D721Med (cell line): ENCODE measurements around the gene DDN.

Source experiments
- DNase-seq: peaks from one replicate; pipeline ENCODE4 v3.0.0; 2011; ENCODE audit warnings: low spot score; ENCODE audit not compliant: insufficient read length
- FAIRE-seq: peaks from 2 replicates; lab custom pipeline; 2011; peaks lifted over from hg19 to GRCh38; lab: Jason Lieb, UNC
- CTCF ChIP-seq: IDR thresholded peaks from 2 replicates; pipeline ENCODE4 v1.5.1; 2012; ENCODE audit warnings: mild to moderate bottlenecking, control low read depth; ENCODE audit not compliant: insufficient read depth; ENCODE audit errors: missing control alignments

DDN gene

GRCh38 chr12:49025463-49025862 is 26.3 kb upstream of the DDN start:
- no peak for TF ChIP-seq CTCF
- DNase-seq = no peak
- FAIRE-seq = no peak

DNA sequence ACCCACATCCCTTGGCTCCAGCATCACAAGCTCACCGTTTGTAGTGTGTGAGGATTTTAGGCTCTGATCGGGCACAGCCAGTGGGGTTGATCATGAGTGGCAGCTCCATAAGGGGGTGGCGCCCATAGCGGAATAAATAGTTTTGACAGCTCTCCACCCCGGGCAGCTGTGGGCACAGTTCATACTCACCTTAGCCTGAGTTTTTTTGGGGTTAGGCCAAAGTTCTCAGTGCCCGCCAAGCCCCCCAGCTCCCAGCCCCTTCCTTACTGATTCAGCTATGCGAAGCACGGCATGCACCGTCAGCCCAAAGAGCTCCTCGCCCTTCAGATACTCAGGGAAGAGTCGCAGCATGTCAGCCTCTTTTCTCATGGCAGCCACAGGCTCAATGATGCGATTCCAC is 25.4 kb upstream of the DDN start:
- DNase-seq (no peak), FAIRE-seq (no peak)
- no peak for TF ChIP-seq CTCF

- FAIRE-seq (no peak), DNase-seq (no peak)
- no peak for TF ChIP-seq CTCF
These were observed 24.6 kb upstream of the DDN start for GRCh38 chr12:49023812-49024211.

DNA sequence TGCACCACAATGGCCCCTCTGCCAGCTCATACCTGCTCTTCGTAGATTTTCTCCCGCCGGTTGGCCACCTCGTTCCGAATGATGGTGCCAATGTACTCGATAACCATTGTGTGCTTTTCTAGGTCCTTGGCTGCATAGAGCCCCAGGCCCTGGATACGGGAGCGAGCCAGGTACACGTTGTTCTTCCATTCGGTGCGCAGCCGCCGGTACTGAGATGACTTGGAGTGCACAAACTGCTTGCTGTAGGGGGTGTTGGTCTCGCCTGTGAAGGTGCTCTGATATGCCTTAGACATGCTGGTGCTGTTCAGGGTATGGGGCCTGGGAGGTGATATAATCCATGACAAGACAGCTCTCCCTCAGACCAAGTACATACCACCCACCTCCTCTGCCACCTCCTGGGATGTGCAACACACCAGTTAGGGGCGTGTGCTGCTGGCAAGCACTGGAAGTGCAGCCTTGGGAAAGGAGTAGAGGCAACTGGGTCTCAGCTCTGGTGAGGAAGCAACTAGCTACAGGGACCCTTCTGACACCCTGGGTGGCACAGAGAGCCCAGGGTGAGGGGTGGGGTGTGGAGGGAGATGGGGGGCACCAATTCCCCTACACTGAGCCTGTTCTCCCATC is 23.5 kb upstream of the DDN start:
- peak; percentile 1 for DNase-seq
- TF ChIP-seq CTCF = no peak
- FAIRE-seq = no peak

GRCh38 chr12:49021292-49021915 is 22.2 kb upstream of the DDN start:
- FAIRE-seq (no peak), DNase-seq (peak; percentile 22)
- TF ChIP-seq CTCF = no peak

- no peak for TF ChIP-seq CTCF
- DNase-seq (peak; percentile 17), FAIRE-seq (no peak)
These were observed 21.3 kb upstream of the DDN start for GRCh38 chr12:49020441-49020840.
